Activated CD8-positive, alpha-beta T cell treated with anti-CD3 and anti-CD28 coated beads for 36 hours (primary cell): ENCODE results near the gene TRAPPC6A. TPM values are rescaled to one million over a fixed set of nuclear protein-coding genes. Genes with fewer than 3 reads are reported as not detected.

Experiments
- ATAC-seq: fragments of 200-7000 bp; cut with Tn5 transposase; one replicate; pipeline ENCODE4 v1.10.0; 2021; ENCODE audit warnings: mild to moderate bottlenecking, moderate library complexity
- CTCF ChIA-PET: fragments of 350-600 bp; sonication (Branson Sonifier 250); formaldehyde crosslinking; loops from one replicate; lab custom pipeline; 2021; ENCODE audit warnings: antibody characterized with exemption; lab: Charles Lee
- POLR2A ChIA-PET: fragments of 350-600 bp; sonication (Branson Sonifier 250); formaldehyde crosslinking; loops from one replicate; lab custom pipeline; 2021; ENCODE audit warnings: antibody characterized with exemption; lab: Charles Lee
- DNase-seq: peaks from one replicate; pipeline ENCODE4 v3.0.0-alpha.2; 2020
- H3K27ac Mint-ChIP-seq: one replicate; pipeline ENCODE4 v1.8.0; 2021; ENCODE audit warnings: mild to moderate bottlenecking, mixed read lengths
- H3K27me3 Mint-ChIP-seq: one replicate; pipeline ENCODE4 v1.8.0; 2021; ENCODE audit warnings: mixed read lengths
- H3K36me3 Mint-ChIP-seq: one replicate; pipeline ENCODE4 v1.8.0; 2021; ENCODE audit warnings: low read depth, mixed read lengths
- H3K4me1 Mint-ChIP-seq: one replicate; pipeline ENCODE4 v1.8.0; 2021; ENCODE audit warnings: low read depth, mixed read lengths
- H3K4me3 Mint-ChIP-seq: one replicate; pipeline ENCODE4 v1.8.0; 2021; ENCODE audit warnings: mild to moderate bottlenecking, moderate library complexity, mixed read lengths
- H3K9me3 Mint-ChIP-seq: one replicate; pipeline ENCODE4 v1.8.0; 2021; ENCODE audit warnings: mixed read lengths
- CTCF ChIP-seq: fragments of 200-600 bp; IDR thresholded peaks from one replicate; pipeline ENCODE4 v1.8.0; 2022; ENCODE audit warnings: antibody characterized with exemption, mild to moderate bottlenecking
- intact Hi-C: fragments of 100-400 bp; cut with micrococcal nuclease; formaldehyde crosslinking; loops from one replicate; pipeline ENCODE4 v1.10.0; 2022
- total RNA-seq, 2 experiments: library from RNA; stranded (reverse); gene quantifications; one replicate each; pipeline ENCODE4 v1.2.3, GENCODE V29; 2021

TRAPPC6A gene
- total RNA-seq, 2 experiments from 2014 or later = 27.3 to 28.8 TPM

DNA sequence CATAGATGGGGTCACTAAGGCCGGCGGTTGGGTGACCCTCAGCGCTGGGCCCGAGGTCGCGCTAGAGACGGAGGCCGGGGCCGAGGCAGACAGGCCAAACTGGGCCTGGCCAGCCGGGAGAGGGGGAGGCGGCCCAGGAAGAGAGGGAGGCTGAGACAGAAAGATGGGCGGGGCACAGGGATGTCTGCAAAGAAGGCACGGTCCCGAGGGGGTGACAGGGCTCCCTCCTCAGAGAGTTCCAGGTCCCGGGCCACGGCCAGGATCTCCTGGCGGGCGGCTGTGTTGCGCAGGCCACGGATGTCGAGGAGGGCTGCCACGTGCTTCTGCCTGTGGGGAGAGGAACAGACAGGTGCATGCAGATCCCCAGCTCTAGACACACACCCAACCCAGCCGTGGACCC lies 35.0 kb upstream of the TRAPPC6A start:
- Mint-ChIP-seq H3K27ac (no peak overlapping the region), H3K4me1 (no peaks in the 10 kb centered on the region), H3K36me3 (no peaks in the 10 kb centered on the region), H3K4me3 (no peak overlapping the region), H3K9me3 (no peaks in the 10 kb centered on the region), H3K27me3 (peaks cover 24% of the 10 kb centered on the region)
- no peak for ATAC-seq
- TF ChIP-seq CTCF = no peak
- POLR2A ChIA-PET = no interaction called here
- no peak for DNase-seq
- intact Hi-C loops = no loop called here
- CTCF ChIA-PET = no interaction called here

GRCh38 chr19:45211751-45212381 lies 33.8 kb upstream of the TRAPPC6A start:
- no peak for DNase-seq
- H3K4me1 Mint-ChIP-seq = no peaks in the 10 kb centered on the region
- no peak for TF ChIP-seq CTCF
- H3K27ac Mint-ChIP-seq = no peak overlapping the region
- no peak for ATAC-seq
- H3K27me3 Mint-ChIP-seq = peaks cover 16% of the 10 kb centered on the region
- intact Hi-C loops = no loop called here
- ChIA-PET POLR2A (no interaction called here), CTCF (no interaction called here)
- H3K9me3 Mint-ChIP-seq = no peaks in the 10 kb centered on the region
- H3K4me3 Mint-ChIP-seq = no peak overlapping the region
- H3K36me3 Mint-ChIP-seq = no peaks in the 10 kb centered on the region

GRCh38 chr19:45206328-45206727 lies 28.3 kb upstream of the TRAPPC6A start:
- CTCF ChIA-PET = interaction anchor here (2.0 kb wide), 1 partner anchor 132 kb away, joined by 5 read pairs; no protein-coding TSS in a partner anchor
- POLR2A ChIA-PET = no interaction called here
- no peak for ATAC-seq

GRCh38 chr19:45205810-45206209 lies 27.8 kb upstream of the TRAPPC6A start:
- Mint-ChIP-seq H3K9me3 (no peaks in the 10 kb centered on the region), H3K4me3 (no peak overlapping the region), H3K4me1 (no peaks in the 10 kb centered on the region), H3K36me3 (no peaks in the 10 kb centered on the region), H3K27me3 (no peaks in the 10 kb centered on the region), H3K27ac (no peak overlapping the region)
- intact Hi-C loops = no loop called here
- no peak for TF ChIP-seq CTCF
- CTCF ChIA-PET = interaction anchor here (2.0 kb wide), 1 partner anchor 133 kb away, joined by 5 read pairs; no protein-coding TSS in a partner anchor
- POLR2A ChIA-PET = no interaction called here
- no peak for ATAC-seq
- DNase-seq = no peak

More at GRCh38 chr19:45206328-45206727, 28.3 kb upstream of the TRAPPC6A start:
- no peak for DNase-seq
- Mint-ChIP-seq H3K36me3 (no peaks in the 10 kb centered on the region), H3K4me1 (no peaks in the 10 kb centered on the region), H3K4me3 (no peak overlapping the region), H3K27ac (no peak overlapping the region), H3K9me3 (no peaks in the 10 kb centered on the region), H3K27me3 (no peaks in the 10 kb centered on the region)
- intact Hi-C loops = no loop called here
- no peak for TF ChIP-seq CTCF

GRCh38 chr19:45202637-45203036 lies 24.6 kb upstream of the TRAPPC6A start:
- no peak for TF ChIP-seq CTCF
- no peak for DNase-seq
- Mint-ChIP-seq H3K27me3 (no peaks in the 10 kb centered on the region), H3K36me3 (no peaks in the 10 kb centered on the region), H3K4me3 (no peak overlapping the region), H3K9me3 (no peaks in the 10 kb centered on the region), H3K4me1 (no peaks in the 10 kb centered on the region), H3K27ac (no peak overlapping the region)
- ATAC-seq = no peak
- CTCF ChIA-PET = interaction anchor here (1.3 kb wide), 1 partner anchor 283 kb away, joined by 3 read pairs; no protein-coding TSS in a partner anchor
- intact Hi-C loops = no loop called here
- POLR2A ChIA-PET = no interaction called here
